HepG2 (cell line): ENCODE results near the gene RPS6KB1. TPM values are rescaled to one million over a fixed set of nuclear protein-coding genes. Genes with fewer than 3 reads are reported as not detected.

Source experiments
- ATF3 ChIP-seq: sonication (generic); formaldehyde crosslinking; IDR thresholded peaks from 2 replicates; pipeline ENCODE4 v1.4.0; 2020; ENCODE audit warnings: missing genetic modification reagents
- CBX5 ChIP-seq: sonication (generic); formaldehyde crosslinking; IDR thresholded peaks from 2 replicates; pipeline ENCODE4 v1.4.0; 2020; ENCODE audit warnings: missing genetic modification reagents, borderline replicate concordance
- CSRNP1 ChIP-seq: sonication (generic); formaldehyde crosslinking; IDR thresholded peaks from 2 replicates; pipeline ENCODE4 v1.8.1; 2023; ENCODE audit warnings: mild to moderate bottlenecking, missing genetic modification reagents
- EP300 ChIP-seq, 3 experiments: sonication (generic) in 1 of 3; formaldehyde crosslinking in 1 of 3; IDR thresholded peaks; 2 replicates each; pipeline versions ENCODE4 v1.5.1 to v1.6.1; 2011 to 2020; ENCODE audit warnings: low read depth in 2 of 3, low read length in 2 of 3, borderline replicate concordance in 1 of 3, improper control_type of control experiment in 1 of 3, mild to moderate bottlenecking in 1 of 3, missing genetic modification reagents in 1 of 3, moderate library complexity in 1 of 3
- FOXA1 ChIP-seq, 2 experiments: fragments of 450-650 bp in 1 of 2; sonication (generic) in 1 of 2; formaldehyde crosslinking in 1 of 2; IDR thresholded peaks; 2 replicates each; pipeline versions ENCODE4 v1.4.0 to v1.6.1; 2016 to 2020; ENCODE audit warnings: missing genetic modification reagents in 1 of 2
- FOXA3 ChIP-seq: IDR thresholded peaks from 2 replicates; pipeline ENCODE4 v1.6.1; 2016; ENCODE audit warnings: missing genetic modification reagents, missing compliant biosample characterization
- FOXO1 ChIP-seq: sonication (generic); formaldehyde crosslinking; IDR thresholded peaks from 2 replicates; pipeline ENCODE4 v1.4.0; 2020; ENCODE audit warnings: missing genetic modification reagents
- FOXP4 ChIP-seq: sonication (generic); formaldehyde crosslinking; IDR thresholded peaks from 2 replicates; pipeline ENCODE4 v1.4.0; 2020; ENCODE audit warnings: missing genetic modification reagents
- IKZF5 ChIP-seq: IDR thresholded peaks from 2 replicates; pipeline ENCODE4 v1.6.1; 2018; ENCODE audit warnings: missing genetic modification reagents, mild to moderate bottlenecking, missing compliant biosample characterization
- MTA3 ChIP-seq: sonication (generic); formaldehyde crosslinking; IDR thresholded peaks from 2 replicates; pipeline ENCODE4 v1.4.0; 2020; ENCODE audit warnings: missing genetic modification reagents
- NFATC3 ChIP-seq: sonication (generic); formaldehyde crosslinking; IDR thresholded peaks from 2 replicates; pipeline ENCODE4 v1.5.1; 2020; ENCODE audit warnings: mild to moderate bottlenecking, missing genetic modification reagents
- NR2F6 ChIP-seq, 2 experiments: IDR thresholded peaks; 2 replicates each; pipeline ENCODE4 v1.6.1; 2016; ENCODE audit warnings: antibody characterized with exemption in 1 of 2, mild to moderate bottlenecking in 1 of 2
- RCOR2 ChIP-seq: IDR thresholded peaks from 2 replicates; pipeline ENCODE4 v1.6.1; 2016; ENCODE audit warnings: missing biosample characterization, missing genetic modification reagents
- SETDB1 ChIP-seq: sonication (generic); formaldehyde crosslinking; IDR thresholded peaks from 2 replicates; pipeline ENCODE4 v1.5.1; 2020; ENCODE audit warnings: missing genetic modification reagents, mild to moderate bottlenecking, borderline replicate concordance
- TGIF2 ChIP-seq: IDR thresholded peaks from 2 replicates; pipeline ENCODE4 v1.6.1; 2016; ENCODE audit warnings: control low read depth, missing compliant biosample characterization
- THAP11 ChIP-seq: IDR thresholded peaks from 2 replicates; pipeline ENCODE4 v1.6.1; 2016; ENCODE audit warnings: missing biosample characterization, missing genetic modification reagents
- ZFP90 ChIP-seq: sonication (generic); formaldehyde crosslinking; IDR thresholded peaks from 2 replicates; pipeline ENCODE4 v1.8.0; 2022; ENCODE audit warnings: missing genetic modification reagents, mild to moderate bottlenecking, inconsistent platforms, borderline replicate concordance
- ZNF292 ChIP-seq: sonication (generic); formaldehyde crosslinking; IDR thresholded peaks from 2 replicates; pipeline ENCODE4 v1.8.1; 2022; ENCODE audit warnings: mild to moderate bottlenecking, low read depth, missing genetic modification reagents, borderline replicate concordance
- ZNF362 ChIP-seq: sonication (generic); formaldehyde crosslinking; IDR thresholded peaks from 2 replicates; pipeline ENCODE4 v1.4.0; 2020; ENCODE audit warnings: missing genetic modification reagents, mild to moderate bottlenecking, borderline replicate concordance
- ZNF501 ChIP-seq: sonication (generic); formaldehyde crosslinking; IDR thresholded peaks from 2 replicates; pipeline ENCODE4 v1.5.1; 2020; ENCODE audit warnings: mild to moderate bottlenecking, moderate library complexity, missing genetic modification reagents
- ZNF556 ChIP-seq: sonication (generic); formaldehyde crosslinking; IDR thresholded peaks from 2 replicates; pipeline ENCODE4 v1.4.0; 2020; ENCODE audit warnings: mild to moderate bottlenecking, missing genetic modification reagents, borderline replicate concordance
- ZNF652 ChIP-seq: IDR thresholded peaks from 2 replicates; pipeline ENCODE4 v1.6.1; 2016; ENCODE audit warnings: low read depth, borderline replicate concordance
- ZSCAN29 ChIP-seq: sonication (generic); formaldehyde crosslinking; conservative IDR thresholded peaks from 2 replicates; pipeline ENCODE4 v1.4.0; 2020; ENCODE audit warnings: mild to moderate bottlenecking, missing genetic modification reagents
- polyA plus RNA-seq, 8 experiments: library from polyadenylated mRNA; depleted of rRNA in 3 of 8; stranded (reverse) in 7 of 8; unstranded in 1 of 8; fragments of >200 nt; fragmentation: Illumina TruSeq in 4 of 8; extraction: Trizol in 4 of 8; gene quantifications; 2 replicates each; pipeline versions ENCODE4 v1.2.1 to v1.2.3, GENCODE V29; 2011 to 2016; ENCODE audit warnings: low read depth in 4 of 8, missing spikeins in 1 of 8, mixed read lengths in 1 of 8; ENCODE audit not compliant: insufficient read depth in 1 of 8
- total RNA-seq, 5 experiments: library from RNA; depleted of rRNA; stranded (reverse); fragments of >200 nt; fragmentation: Illumina TruSeq; extraction: Trizol; gene quantifications; 2 replicates each; pipeline ENCODE4 v1.2.3, GENCODE V29; 2016; ENCODE audit warnings: low read depth in 1 of 5

Gene RPS6KB1
- total and polyA plus RNA-seq, 2 of the 13 experiments (the other 11 are each of a cell fraction or from before 2014, with no cell fraction given) = 16.5 to 42.2 TPM

- TF ChIP-seq CSRNP1 (CRISPR knock-in tag) (0 out of 2 replicates have a peak, but pooled peaks have one; percentile 45), NR2F6 (IDR thresholded peaks at IDR 0.05) (no peak), NR2F6 (CRISPR knock-in tag; IDR thresholded peaks at IDR 0.05) (peak; percentile 45; the same call in 1 of the 2 replicates), ATF3 (peak; percentile 27; the same call in 1 of the 2 replicates), ZNF556 (CRISPR knock-in tag) (peak; percentile 16; the same call in 1 of the 2 replicates), EP300 (IDR thresholded peaks at IDR 0.05; ENCODE audit: low read depth in 2 of 2, low read length in 2 of 2) (peak in 1 of 2 experiments; percentile 20; a peak in 2 of 4 replicates), EP300 (CRISPR knock-in tag; IDR thresholded peaks at IDR 0.05; ENCODE audit: borderline replicate concordance) (peak; percentile 19; the same call in 1 of the 2 replicates), FOXA1 (IDR thresholded peaks at IDR 0.05) (no peak), FOXA1 (CRISPR knock-in tag; IDR thresholded peaks at IDR 0.05) (0 out of 2 replicates have a peak, but pooled peaks have one; percentile 41), RCOR2 (CRISPR knock-in tag) (0 out of 2 replicates have a peak, but pooled peaks have one; percentile 46), MTA3 (no peak), FOXA3 (peak; percentile 22), ZNF652 (CRISPR knock-in tag) (peak; percentile 31; the same call in 1 of the 2 replicates), SETDB1 (CRISPR knock-in tag) (no peak), ZNF501 (CRISPR knock-in tag) (0 out of 2 replicates have a peak, but pooled peaks have one; percentile 19), TGIF2 (CRISPR knock-in tag) (peak; percentile 60; the same call in 1 of the 2 replicates), ZNF292 (peak; percentile 64; the same call in 1 of the 2 replicates), ZNF362 (peak; percentile 79; the same call in 1 of the 2 replicates), NFATC3 (CRISPR knock-in tag) (no peak), FOXO1 (peak; percentile 76), FOXP4 (CRISPR knock-in tag) (peak; percentile 57; the same call in 1 of the 2 replicates), ZSCAN29 (no peak), ZFP90 (peak; percentile 75; the same call in 1 of the 2 replicates), CBX5 (CRISPR knock-in tag) (no peak), THAP11 (CRISPR knock-in tag) (peak; percentile 40; the same call in 1 of the 2 replicates), IKZF5 (peak; percentile 26; the same call in 1 of the 2 replicates)
Observed at GRCh38 chr17:59848778-59849177, 44.1 kb upstream of the RPS6KB1 start (continued).
